HepG2 (cell line): Measurements from ENCODE around the gene HBQ1. TPM values are rescaled to one million over a fixed set of nuclear protein-coding genes. Genes with fewer than 3 reads are reported as not detected.
"Not testable (repeated sequence)": the region's sequence is repeated elsewhere in the genome, so short reads cannot be mapped to it uniquely, and the experiment has no call there.

Experiments used
- ATAC-seq: fragments of 200-7000 bp; cut with Tn5 transposase; 3 replicates; pipeline ENCODE4 v1.9.1; 2020; ENCODE audit warnings: mild to moderate bottlenecking, moderate library complexity
- BruUV-seq: library from RNA; stranded (reverse); fragments of 400-500 nt; replicated peaks from 2 replicates; lab custom pipeline; 2021; lab: Mats Ljungman, UMichigan
- CTCF ChIA-PET: fragments of 300-600 bp; formaldehyde crosslinking; extraction: SDS; loops from one replicate; lab custom pipeline; 2021; ENCODE audit warnings: low total read pairs, inconsistent platforms, low intra/inter-chr PET ratio; lab: Yijun Ruan, JAX
- POLR2A ChIA-PET: fragments of 350-600 bp; sonication (Branson Sonifier 250); formaldehyde crosslinking; loops from one replicate; lab custom pipeline; 2020; ENCODE audit warnings: antibody characterized with exemption, inconsistent platforms; lab: Yijun Ruan, JAX
- DNase-seq: peaks from one replicate; pipeline ENCODE4 v3.0.0-alpha.2; 2015; ENCODE audit warnings: low spot score
- FAIRE-seq: peaks from 3 replicates; lab custom pipeline; 2011; peaks lifted over from hg19 to GRCh38; lab: Jason Lieb, UNC
- H2AFZ ChIP-seq: one replicate; pipeline ENCODE4 v1.6.1; 2011; ENCODE audit warnings: low read length, inconsistent platforms
- H3K27ac ChIP-seq: fragments of 300-600 bp; 3 replicates; pipeline ENCODE4 v1.8.0; 2011; ENCODE audit warnings: mixed run types, mild to moderate bottlenecking, mixed read lengths, low read length, inconsistent platforms; ENCODE audit not compliant: insufficient read depth; ENCODE audit errors: extremely low read length
- H3K27me3 ChIP-seq, 2 experiments: fragments of 200-600 bp in 1 of 2; 2 replicates in 1 of 2; 3 replicates in 1 of 2; pipeline versions ENCODE4 v1.6.0 to v1.8.0; 2011; ENCODE audit warnings: low read length in 2 of 2, mild to moderate bottlenecking in 2 of 2, moderate library complexity in 2 of 2, inconsistent platforms in 1 of 2; ENCODE audit not compliant: insufficient read depth in 2 of 2, control insufficient read depth in 1 of 2
- H3K36me3 ChIP-seq, 2 experiments: fragments of 200-600 bp in 1 of 2; replicated peaks in 1 of 2; 2 replicates in 1 of 2; 3 replicates in 1 of 2; pipeline versions ENCODE4 v1.5.1 to v1.8.0; 2011; ENCODE audit warnings: low read length in 2 of 2, inconsistent platforms in 1 of 2; ENCODE audit not compliant: insufficient read depth in 2 of 2, control insufficient read depth in 1 of 2
- H3K4me1 ChIP-seq: 2 replicates; pipeline ENCODE4 v1.5.1; 2012; ENCODE audit warnings: low read length, inconsistent platforms; ENCODE audit not compliant: insufficient read depth
- H3K4me2 ChIP-seq: 2 replicates; pipeline ENCODE4 v1.6.0; 2011; ENCODE audit warnings: low read depth, low read length, inconsistent platforms
- H3K4me3 ChIP-seq, 3 experiments: fragments of 200-600 bp in 1 of 3; sonication (generic), shearing (Covaris generic) in 1 of 3; replicated peaks in 1 of 3; 2 replicates each; pipeline ENCODE4 v1.5.1; 2011 to 2016; ENCODE audit warnings: low read length in 3 of 3, inconsistent platforms in 2 of 3, low read depth in 2 of 3, mild to moderate bottlenecking in 2 of 3, control low read depth in 1 of 3, mixed read lengths in 1 of 3; ENCODE audit not compliant: insufficient read depth in 1 of 3
- H3K79me2 ChIP-seq: one replicate; pipeline ENCODE4 v1.6.1; 2011; ENCODE audit warnings: low read length, inconsistent platforms; ENCODE audit not compliant: insufficient read depth
- H3K9ac ChIP-seq: 2 replicates; pipeline ENCODE4 v1.6.0; 2011; ENCODE audit warnings: mild to moderate bottlenecking, low read depth, low read length, inconsistent platforms; ENCODE audit not compliant: insufficient read depth
- H3K9me3 ChIP-seq: 2 replicates; pipeline ENCODE4 v1.5.1; 2012; ENCODE audit warnings: mild to moderate bottlenecking, low read length
- H4K20me1 ChIP-seq: 2 replicates; pipeline ENCODE4 v1.6.0; 2011; ENCODE audit warnings: inconsistent platforms, mild to moderate bottlenecking, low read length, moderate library complexity; ENCODE audit not compliant: insufficient read depth
- BORCS8-MEF2B ChIP-seq: sonication (generic); formaldehyde crosslinking; IDR thresholded peaks from 2 replicates; pipeline ENCODE4 v1.8.0; 2022; ENCODE audit warnings: mild to moderate bottlenecking, missing genetic modification reagents
- CBX1 ChIP-seq: IDR thresholded peaks from one replicate; pipeline ENCODE4 v1.6.1; 2016; ENCODE audit warnings: antibody characterized with exemption, low read depth
- ELF3 ChIP-seq: IDR thresholded peaks from 2 replicates; pipeline ENCODE4 v1.6.1; 2016; ENCODE audit warnings: missing genetic modification reagents, missing compliant biosample characterization
- ETV6 ChIP-seq: sonication (generic); formaldehyde crosslinking; conservative IDR thresholded peaks from 2 replicates; pipeline ENCODE4 v1.4.0; 2020; ENCODE audit warnings: missing genetic modification reagents
- HDAC2 ChIP-seq: sonication (generic); formaldehyde crosslinking; IDR thresholded peaks from 2 replicates; pipeline ENCODE4 v1.4.0; 2020; ENCODE audit warnings: missing genetic modification reagents
- HMG20B ChIP-seq: conservative IDR thresholded peaks from 2 replicates; pipeline ENCODE4 v1.6.1; 2016; ENCODE audit warnings: missing genetic modification reagents, missing compliant biosample characterization
- HNRNPUL1 ChIP-seq: fragments of 200-400 bp; formaldehyde crosslinking; IDR thresholded peaks from 2 replicates; pipeline ENCODE4 v1.6.1; 2017; ENCODE audit warnings: low read depth, mild to moderate bottlenecking, low read length, moderate library complexity
- KAT8 ChIP-seq: IDR thresholded peaks from 2 replicates; pipeline ENCODE4 v1.6.1; 2016; ENCODE audit warnings: missing genetic modification reagents, missing compliant biosample characterization
- KLF16 ChIP-seq, 2 experiments: sonication (generic) in 1 of 2; formaldehyde crosslinking in 1 of 2; IDR thresholded peaks; 2 replicates each; pipeline versions ENCODE4 v1.6.1 to v1.8.0; 2016 to 2023; ENCODE audit warnings: missing genetic modification reagents in 2 of 2, missing compliant biosample characterization in 1 of 2
- PATZ1 ChIP-seq: sonication (generic); formaldehyde crosslinking; IDR thresholded peaks from 2 replicates; pipeline ENCODE4 v1.4.0; 2020; ENCODE audit warnings: missing genetic modification reagents
- PHF8 ChIP-seq: sonication (generic); formaldehyde crosslinking; IDR thresholded peaks from 2 replicates; pipeline ENCODE4 v1.5.0; 2020; ENCODE audit warnings: missing genetic modification reagents
- RARA ChIP-seq: IDR thresholded peaks from 2 replicates; pipeline ENCODE4 v1.6.1; 2016; ENCODE audit warnings: missing genetic modification reagents, missing compliant biosample characterization
- SOX5 ChIP-seq: IDR thresholded peaks from 2 replicates; pipeline ENCODE4 v1.6.1; 2016; ENCODE audit warnings: borderline replicate concordance
- WIZ ChIP-seq: sonication (generic); formaldehyde crosslinking; IDR thresholded peaks from 2 replicates; pipeline ENCODE4 v1.5.1; 2020; ENCODE audit warnings: mild to moderate bottlenecking, missing genetic modification reagents
- ZBTB44 ChIP-seq: sonication (generic); formaldehyde crosslinking; IDR thresholded peaks from 2 replicates; pipeline ENCODE4 v1.4.0; 2020; ENCODE audit warnings: missing genetic modification reagents
- ZNF792 ChIP-seq: IDR thresholded peaks from 2 replicates; pipeline ENCODE4 v1.6.1; 2016
- ZNF841 ChIP-seq: sonication (generic); formaldehyde crosslinking; IDR thresholded peaks from 2 replicates; pipeline ENCODE4 v1.8.1; 2023; ENCODE audit warnings: missing genetic modification reagents, borderline replicate concordance
- WGBS: methylation state at CpG from one replicate; pipeline ENCODE4 v1.1.6; 2017; ENCODE audit warnings: low lambda C conversion rate; 5-methylcytosine and 5-hydroxymethylcytosine counted together
- in situ Hi-C: cut with HindIII; loops from 2 replicates; pipeline ENCODE4 v1.10.0; 2017; ENCODE audit warnings: low pct_unique_long_range_greater_than_20kb; ENCODE audit not compliant: extremely low pct_ligation_motif_present
- intact Hi-C: fragments of 100-400 bp; cut with micrococcal nuclease; formaldehyde crosslinking; loops from one replicate; pipeline ENCODE4 v1.10.0; 2022; ENCODE audit not compliant: unreplicated experiment
- polyA plus RNA-seq, 8 experiments: library from polyadenylated mRNA; depleted of rRNA in 3 of 8; stranded (reverse) in 7 of 8; unstranded in 1 of 8; fragments of >200 nt; fragmentation: Illumina TruSeq in 4 of 8; extraction: Trizol in 4 of 8; gene quantifications; 2 replicates each; pipeline versions ENCODE4 v1.2.1 to v1.2.3, GENCODE V29; 2011 to 2016; ENCODE audit warnings: low read depth in 4 of 8, missing spikeins in 1 of 8, mixed read lengths in 1 of 8; ENCODE audit not compliant: insufficient read depth in 1 of 8
- total RNA-seq, 5 experiments: library from RNA; depleted of rRNA; stranded (reverse); fragments of >200 nt; fragmentation: Illumina TruSeq; extraction: Trizol; gene quantifications; 2 replicates each; pipeline ENCODE4 v1.2.3, GENCODE V29; 2016; ENCODE audit warnings: low read depth in 1 of 5

HBQ1 gene
- total and polyA plus RNA-seq, 2 of the 13 experiments (the other 11 are each of a cell fraction or from before 2014, with no cell fraction given), result 4.9 to 7.4 TPM

- Histone ChIP-seq H3K27ac (no peak overlapping the region), H3K4me1 (0 out of 2 replicates have a peak, but pooled peaks cover 18% of the 10 kb centered on the region), H3K27me3 (peaks cover 23 to 43% of the 10 kb centered on the region in 2 experiments), H3K4me3 (no peak overlapping the region), H3K9ac (no peak overlapping the region), H4K20me1 (peaks cover 3% of the 10 kb centered on the region; the same call in 1 of the 2 replicates), H2AFZ (no peak overlapping the region), H3K36me3 (no peaks in the 10 kb centered on the region), H3K4me2 (no peak overlapping the region), H3K79me2 (no peaks in the 10 kb centered on the region), H3K9me3 (no peaks in the 10 kb centered on the region)
- intact Hi-C loops (no loop called here), in situ Hi-C loops (no loop called here)
- TF ChIP-seq PHF8 (CRISPR knock-in tag) (no peak), ZNF841 (CRISPR knock-in tag) (no peak), ZBTB44 (CRISPR knock-in tag) (no peak), CBX1 (no peak), HNRNPUL1 (no peak)
- WGBS, result 0% methylated on average over 2 of the region's 3 CpGs
- no TSS peak for BruUV-seq
- ATAC-seq (no peak), FAIRE-seq (no peak), DNase-seq (no peak)
- ChIA-PET POLR2A (no interaction called here), CTCF (no interaction called here)
Measured at GRCh38 chr16:169014-169413, 11.2 kb upstream of the HBQ1 start.

GRCh38 chr16:170088-170507 lies 10.2 kb upstream of the HBQ1 start:
- ATAC-seq, result peak; percentile 52
- Histone ChIP-seq H3K27me3 (peaks cover 23 to 44% of the 10 kb centered on the region in 2 experiments), H3K4me1 (0 out of 2 replicates have a peak, but pooled peaks cover 17% of the 10 kb centered on the region)
- FAIRE-seq, result peak; percentile 68
- CTCF ChIA-PET, H2AFZ ChIP-seq, H3K9me3 ChIP-seq, H3K36me3 ChIP-seq, H3K9ac ChIP-seq, intact Hi-C loops, H3K79me2 ChIP-seq, BruUV-seq, H3K4me2 ChIP-seq, POLR2A ChIA-PET, H3K27ac ChIP-seq, DNase-seq, H4K20me1 ChIP-seq, H3K4me3 ChIP-seq, in situ Hi-C loops: not testable (repeated sequence)
- WGBS, result 0% methylated on average over 3 of the region's 5 CpGs
- peak; percentile 40; the same call in 1 of the 2 replicates for TF ChIP-seq RARA (CRISPR knock-in tag)
- peak; percentile 16; the same call in 1 of the 2 replicates for TF ChIP-seq PATZ1 (CRISPR knock-in tag)
- TF ChIP-seq ELF3 (CRISPR knock-in tag), result peak; percentile 58; the same call in 1 of the 2 replicates
- TF ChIP-seq WIZ (CRISPR knock-in tag), result peak; percentile 83
- 0 out of 2 replicates have a peak, but pooled peaks have one; percentile 48 for TF ChIP-seq HDAC2
- 0 out of 2 replicates have a peak, but pooled peaks have one; percentile 46 for TF ChIP-seq KAT8 (CRISPR knock-in tag)
- TF ChIP-seq ETV6 (CRISPR knock-in tag), result 0 out of 2 replicates have a peak, but pooled peaks have one; percentile 52
- 0 out of 2 replicates have a peak, but pooled peaks have one; percentile 24 for TF ChIP-seq HMG20B
- TF ChIP-seq KLF16 (CRISPR knock-in tag; IDR thresholded peaks at IDR 0.05), result peak in 1 of 2 experiments; percentile 62; a peak in 2 of 4 replicates
- TF ChIP-seq BORCS8-MEF2B (CRISPR knock-in tag), result 0 out of 2 replicates have a peak, but pooled peaks have one; percentile 40
- TF ChIP-seq ZNF792, result peak; percentile 46; the same call in 1 of the 2 replicates
- TF ChIP-seq SOX5, result peak; percentile 35; the same call in 1 of the 2 replicates
